ENCODE measurements around the gene CCDC34.

DNA sequence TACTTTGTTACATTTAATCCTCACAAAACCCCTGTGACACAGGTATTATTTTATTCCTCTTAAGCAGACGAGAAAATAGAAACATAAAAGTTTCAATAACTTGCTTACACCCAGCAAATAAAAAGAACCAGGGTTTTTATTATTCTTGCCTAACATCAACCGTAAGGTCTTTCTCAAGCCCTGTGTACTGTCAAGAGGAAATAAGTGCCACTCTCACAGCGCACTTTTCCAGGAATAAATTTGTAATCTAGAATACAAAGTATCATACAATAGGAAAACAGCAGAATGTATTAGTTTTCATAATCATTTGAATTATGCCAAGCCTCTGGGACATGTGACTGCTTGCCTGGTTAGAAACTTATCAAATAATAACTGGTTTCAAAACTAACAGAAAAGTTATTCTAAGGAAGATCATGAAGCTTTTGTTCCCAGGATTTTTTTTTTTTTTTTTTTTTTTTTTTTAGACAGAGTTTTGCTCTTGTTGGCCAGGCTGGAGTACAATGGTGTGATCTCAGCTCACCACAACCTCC lies 7.4 kb downstream of the CCDC34 start:
- TF ChIP-seq, protein P1, sequence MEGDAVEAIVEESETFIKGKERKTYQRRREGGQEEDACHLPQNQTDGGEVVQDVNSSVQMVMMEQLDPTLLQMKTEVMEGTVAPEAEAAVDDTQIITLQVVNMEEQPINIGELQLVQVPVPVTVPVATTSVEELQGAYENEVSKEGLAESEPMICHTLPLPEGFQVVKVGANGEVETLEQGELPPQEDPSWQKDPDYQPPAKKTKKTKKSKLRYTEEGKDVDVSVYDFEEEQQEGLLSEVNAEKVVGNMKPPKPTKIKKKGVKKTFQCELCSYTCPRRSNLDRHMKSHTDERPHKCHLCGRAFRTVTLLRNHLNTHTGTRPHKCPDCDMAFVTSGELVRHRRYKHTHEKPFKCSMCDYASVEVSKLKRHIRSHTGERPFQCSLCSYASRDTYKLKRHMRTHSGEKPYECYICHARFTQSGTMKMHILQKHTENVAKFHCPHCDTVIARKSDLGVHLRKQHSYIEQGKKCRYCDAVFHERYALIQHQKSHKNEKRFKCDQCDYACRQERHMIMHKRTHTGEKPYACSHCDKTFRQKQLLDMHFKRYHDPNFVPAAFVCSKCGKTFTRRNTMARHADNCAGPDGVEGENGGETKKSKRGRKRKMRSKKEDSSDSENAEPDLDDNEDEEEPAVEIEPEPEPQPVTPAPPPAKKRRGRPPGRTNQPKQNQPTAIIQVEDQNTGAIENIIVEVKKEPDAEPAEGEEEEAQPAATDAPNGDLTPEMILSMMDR (conservative IDR thresholded peaks at IDR 0.05 in 1 of 2, IDR thresholded peaks at IDR 0.05 in 1 of 2; ENCODE audit: extremely low read depth in 1 of 2, insufficient read depth in 1 of 2, low read depth in 1 of 2, low read length in 2 of 2), result no peak
- TF ChIP-seq EZH2 (IDR thresholded peaks at IDR 0.05; ENCODE audit: borderline replicate concordance, low read length), result no peak

Data from mammary epithelial cell (primary cell).